HG03457 (cell line): Measurements from ENCODE around the gene ITCH.
"Not testable (repeated sequence)": the region's sequence is repeated elsewhere in the genome, so short reads cannot be mapped to it uniquely, and the experiment has no call there.

Source experiments
- ATAC-seq: cut with Tn5 transposase; IDR thresholded peaks from one replicate; pipeline ENCODE4 v1.9.1; 2021; ENCODE audit warnings: moderate number of reproducible peaks; ENCODE audit not compliant: unreplicated experiment

Gene ITCH

DNA sequence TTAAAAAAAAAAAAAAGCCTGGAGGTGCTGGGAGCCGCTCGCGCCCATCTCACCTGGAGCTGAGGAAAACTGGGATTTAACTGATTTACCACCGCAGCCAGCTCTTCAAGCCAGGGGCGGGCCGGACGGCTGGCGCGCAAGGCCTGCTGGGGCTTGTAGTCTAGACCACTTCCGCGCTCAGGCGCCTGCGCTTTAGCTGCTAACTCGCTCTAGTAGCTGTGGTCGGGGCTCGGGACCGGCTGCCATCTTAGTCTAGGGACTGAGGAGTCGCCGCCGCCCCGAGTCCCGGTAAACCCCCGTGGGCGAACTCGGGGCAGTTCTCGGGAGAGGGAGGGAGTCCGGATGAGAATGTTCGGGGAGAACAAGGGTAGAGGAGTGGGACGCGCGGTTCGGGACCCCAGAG is at the start of gene ITCH:
ITCH (plus strand) TSS at position 212 of the 403 bp plus-strand sequence. CDS start 30,539 bp downstream, outside the sequence.
- peak; percentile 83 for ATAC-seq

DNA sequence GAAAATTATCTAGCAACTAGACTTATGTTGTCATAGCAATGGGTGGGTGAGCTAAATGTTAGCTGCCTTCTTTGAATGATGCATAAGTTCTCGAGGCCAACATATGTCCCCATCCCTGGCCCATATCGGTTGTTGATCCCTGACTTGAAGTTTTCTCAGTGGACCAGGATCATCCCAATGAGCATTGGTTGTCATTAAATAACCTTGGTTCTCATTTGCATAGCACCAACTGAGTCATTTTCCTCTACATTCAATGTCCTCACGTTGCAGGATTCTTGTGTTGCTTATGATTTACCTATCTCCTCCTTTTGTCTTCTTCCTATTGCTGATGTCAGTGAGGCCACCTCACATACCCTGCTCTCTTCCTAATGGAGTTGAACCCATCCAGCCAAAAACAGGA is 47.8 kb upstream of the ITCH start:
- ATAC-seq = no peak

DNA sequence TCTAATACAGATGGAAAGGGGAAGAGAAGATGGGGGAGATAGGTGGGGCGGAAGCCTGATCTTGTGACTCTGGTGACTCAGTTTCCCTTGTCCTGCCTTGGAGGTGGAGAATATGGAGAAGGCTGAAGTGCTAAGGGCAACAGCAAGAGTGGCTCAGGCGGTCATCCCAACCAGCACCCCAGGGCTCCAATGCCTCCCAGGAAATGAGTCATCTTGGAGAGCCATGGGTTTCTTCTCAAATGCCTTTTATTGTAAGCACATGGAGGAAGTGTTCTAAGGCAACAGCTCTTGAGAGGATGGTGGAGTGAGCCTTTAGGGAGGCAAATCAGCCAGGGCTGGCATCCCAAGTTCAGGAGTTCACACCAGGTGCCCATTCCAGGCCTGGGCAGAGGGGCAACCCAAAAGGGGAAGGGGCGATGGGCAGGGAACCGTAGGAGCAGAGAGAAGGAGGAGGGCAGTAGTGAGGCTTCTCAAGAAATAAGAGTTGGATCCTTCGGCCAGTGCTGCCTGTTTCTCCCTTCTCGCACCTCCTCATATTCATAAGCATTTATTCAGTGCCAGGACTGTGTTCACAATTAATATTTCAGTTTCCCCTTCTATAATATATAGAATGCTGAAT is 46.8 kb upstream of the ITCH start:
- ATAC-seq = no peak

DNA sequence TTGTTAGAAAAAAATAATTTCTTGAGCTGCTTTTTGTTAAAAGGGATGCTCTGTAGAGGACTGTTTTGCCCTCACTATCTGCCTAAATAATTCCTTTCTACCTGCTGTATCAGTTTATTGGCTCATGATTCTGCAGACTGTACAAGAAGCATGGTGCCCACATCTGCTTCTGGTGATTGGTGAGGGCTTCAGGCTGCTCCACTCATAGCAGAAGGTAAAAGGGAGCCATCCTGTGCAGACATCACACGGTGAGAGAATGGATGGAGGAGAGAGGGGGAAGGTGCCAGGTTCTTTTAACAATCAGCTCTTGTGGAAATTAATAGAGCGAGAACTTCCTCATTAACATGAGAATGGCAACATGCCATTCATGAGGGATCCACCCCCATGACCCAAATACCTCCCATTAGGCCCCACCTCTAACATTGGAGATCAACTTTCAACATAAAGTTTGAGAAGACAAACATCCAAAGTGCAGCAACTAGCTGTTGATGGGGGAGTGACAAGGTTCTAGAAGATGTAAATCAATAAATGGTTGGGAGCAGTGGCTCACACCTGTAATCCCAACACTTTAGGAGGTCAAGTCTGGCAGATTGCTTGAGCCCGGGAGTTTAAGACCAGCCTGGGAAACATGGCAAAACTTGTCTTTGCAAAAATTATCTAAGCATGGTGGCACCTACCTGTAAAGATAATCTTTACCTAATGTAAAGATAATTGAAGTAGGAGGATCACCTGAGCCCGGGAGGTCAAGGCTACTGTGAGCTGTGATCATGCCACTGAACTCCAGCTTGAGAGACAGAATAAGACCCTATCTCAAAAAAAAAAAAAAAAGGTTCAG is 44.2 kb upstream of the ITCH start:
- ATAC-seq = no peak

DNA sequence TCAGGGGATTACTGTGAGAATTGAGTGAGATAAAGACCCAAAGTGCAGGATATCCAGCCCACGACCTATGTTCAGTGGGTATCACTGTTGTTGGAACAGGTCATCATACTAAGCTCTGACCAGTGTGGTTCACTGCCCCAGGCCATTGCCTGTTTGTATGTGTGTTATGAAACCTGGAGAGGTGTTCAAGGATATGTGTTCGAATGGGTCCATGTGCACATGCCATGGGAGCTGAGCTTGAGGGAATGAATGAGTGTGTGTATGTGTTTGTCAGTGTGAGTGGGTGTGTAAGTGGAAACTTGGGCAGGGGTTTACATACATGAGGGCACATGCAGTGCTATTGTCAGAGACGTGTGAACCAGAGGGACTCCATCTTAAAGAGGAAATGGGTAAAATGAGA is 42.2 kb upstream of the ITCH start:
- ATAC-seq = no peak

DNA sequence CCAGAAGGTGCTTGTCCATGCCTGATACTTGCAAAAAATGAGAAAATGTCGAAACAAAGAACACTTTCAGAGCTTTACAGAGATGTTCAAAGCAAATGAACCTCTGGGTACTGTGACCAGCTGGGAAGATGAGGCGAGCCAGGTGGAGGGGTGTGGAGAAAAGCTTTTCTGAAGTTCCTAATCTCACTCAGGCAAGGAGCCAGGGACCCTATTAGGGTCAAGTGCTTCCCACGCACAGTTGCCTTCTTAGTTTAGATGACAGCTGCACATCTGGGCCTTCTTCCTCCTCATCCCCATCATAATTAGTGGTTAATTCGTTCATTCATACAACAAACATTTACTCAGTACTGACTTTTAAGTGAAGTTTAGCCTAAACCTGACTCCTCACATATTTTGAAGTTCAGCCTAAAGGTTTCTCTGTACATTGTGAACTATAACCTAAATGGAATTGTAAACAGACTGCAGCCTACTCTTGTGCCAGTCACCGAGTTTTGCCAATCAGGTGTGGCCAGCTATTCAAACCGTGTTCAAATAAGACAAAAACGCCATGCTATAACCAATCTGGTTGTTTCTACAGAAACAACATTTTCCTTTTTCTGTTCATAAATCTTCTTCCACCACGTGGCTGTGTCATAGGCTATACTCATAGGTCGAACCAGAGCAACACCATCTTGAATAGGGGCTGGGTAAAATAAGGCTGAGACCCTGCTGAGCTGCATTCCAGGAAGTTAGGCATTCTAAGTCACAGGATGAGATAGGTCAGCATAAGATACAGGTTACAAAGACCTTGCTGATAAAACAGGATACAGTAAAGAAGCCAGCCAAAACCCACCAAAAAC is 40.6 kb upstream of the ITCH start:
- ATAC-seq = no peak

DNA sequence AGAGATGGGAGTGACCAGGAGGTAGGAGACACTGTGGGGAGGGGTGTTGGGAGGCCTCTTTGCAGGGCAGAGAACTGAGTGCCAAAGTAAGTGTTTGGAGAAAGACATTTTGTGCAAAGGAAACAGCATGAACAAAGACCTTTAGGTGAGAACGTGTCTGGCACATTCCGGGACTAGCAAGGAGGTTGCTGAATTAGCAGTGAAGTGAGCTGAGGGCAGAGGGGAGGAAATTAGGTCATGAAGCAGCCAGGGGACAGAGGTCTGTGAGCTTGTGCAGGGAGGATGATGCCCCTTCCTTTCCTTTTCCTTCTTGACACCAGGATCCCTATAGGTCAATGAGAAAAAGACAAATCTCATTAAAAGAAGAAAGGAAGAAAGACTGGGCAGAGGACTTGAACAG is 38.5 kb upstream of the ITCH start:
- no peak for ATAC-seq

DNA sequence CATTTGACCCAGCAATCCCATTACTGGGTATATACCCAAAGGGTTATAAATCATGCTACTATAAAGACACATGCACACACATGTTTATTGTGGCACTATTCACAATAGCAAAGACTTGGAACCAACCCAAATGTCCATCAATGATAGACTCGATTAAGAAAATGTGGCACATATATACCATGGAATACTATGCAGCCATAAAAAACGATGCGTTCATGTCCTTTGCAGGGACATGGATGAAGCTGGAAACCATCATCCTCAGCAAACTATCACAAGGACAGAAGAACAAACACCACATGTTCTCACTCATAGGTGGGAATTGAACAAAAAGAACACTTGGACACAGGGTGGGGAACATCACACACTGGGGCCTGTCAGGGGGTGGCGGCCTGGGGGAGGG is 34.9 kb upstream of the ITCH start:
- not testable (repeated sequence) for ATAC-seq

DNA sequence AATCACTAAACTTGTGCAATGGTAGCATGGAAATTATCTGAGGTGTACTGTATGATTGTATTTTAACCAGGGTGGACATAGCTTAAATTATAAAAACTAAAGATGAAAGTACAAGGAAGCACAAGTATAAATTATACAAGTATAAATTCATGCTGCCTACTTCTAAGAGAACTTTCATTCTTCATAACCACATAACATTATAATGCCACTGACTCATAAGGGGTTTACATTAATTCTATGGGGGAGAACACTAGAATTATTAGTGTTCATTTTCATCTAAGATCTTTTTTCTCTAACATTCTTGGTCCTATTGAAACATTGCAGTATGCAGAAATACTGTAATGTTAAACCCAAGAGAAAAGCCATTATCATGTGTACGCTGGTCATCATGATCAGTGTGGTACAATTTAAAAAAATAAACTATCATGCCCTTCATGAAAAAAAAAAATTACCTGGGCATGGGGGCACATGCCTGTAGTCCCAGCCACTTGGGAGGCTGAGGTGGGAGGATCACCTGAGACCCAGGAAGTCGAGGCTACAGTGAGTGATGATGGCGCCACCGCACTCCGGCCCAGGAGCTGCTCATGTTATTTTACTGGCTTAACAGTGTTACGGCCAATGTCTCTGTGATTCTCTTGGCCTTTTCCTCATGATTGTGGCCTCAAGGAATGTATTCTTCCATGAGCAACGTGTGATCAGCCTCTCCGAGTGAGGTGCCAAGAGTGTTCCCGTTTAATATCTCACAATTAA is 34.0 kb upstream of the ITCH start:
- no peak for ATAC-seq

DNA sequence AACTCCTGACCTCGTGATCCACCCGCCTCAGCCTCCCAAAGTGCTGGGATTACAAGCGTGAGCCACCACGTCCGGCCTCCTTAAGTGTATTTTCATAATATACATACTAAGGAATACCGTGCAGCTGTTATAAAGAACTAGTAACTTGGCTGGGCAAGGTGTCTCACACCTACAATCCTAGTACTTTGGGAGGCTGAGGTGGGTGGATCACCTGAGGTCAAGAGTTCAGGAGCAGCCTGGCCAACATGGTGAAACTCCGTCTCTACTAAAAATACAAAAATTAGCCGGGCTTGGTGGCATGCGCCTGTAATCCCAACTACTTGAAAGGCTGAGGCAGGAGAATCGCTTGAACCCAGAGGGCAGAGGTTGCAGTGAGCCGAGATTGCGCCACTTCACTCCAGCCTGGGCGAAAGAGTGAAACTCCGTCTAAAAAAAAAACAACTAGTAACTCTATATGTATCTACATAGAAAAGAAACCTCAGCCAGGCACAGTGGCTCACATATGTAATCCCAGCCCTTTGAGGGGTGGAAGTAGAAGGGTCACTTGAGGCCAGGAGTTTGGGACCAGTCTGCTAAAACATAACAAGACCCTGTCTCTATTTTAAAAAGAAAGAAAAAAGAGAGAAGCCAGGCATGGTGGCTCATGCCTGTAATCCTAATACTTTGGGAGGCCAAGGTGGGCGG is 32.1 kb upstream of the ITCH start:
- ATAC-seq = not testable (repeated sequence)

DNA sequence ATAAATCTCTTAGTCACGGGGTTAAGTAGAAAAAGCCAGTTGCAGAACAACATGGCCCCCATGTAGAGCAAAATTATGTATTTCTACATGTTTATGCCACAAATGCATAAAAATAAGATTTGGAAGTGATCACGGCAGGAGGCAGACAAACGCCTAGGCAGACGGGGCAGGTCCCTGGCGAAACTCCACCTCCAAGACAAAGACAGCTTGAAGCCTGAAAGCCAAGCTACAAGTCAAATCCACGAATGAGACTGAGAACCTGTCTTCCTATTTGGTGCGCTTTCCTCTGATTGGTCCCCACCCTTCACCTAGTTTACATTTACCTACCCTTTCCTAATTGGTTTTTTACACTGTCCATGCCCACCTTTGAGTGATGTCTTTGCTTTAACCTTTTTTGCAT is 31.2 kb upstream of the ITCH start:
- ATAC-seq = no peak

DNA sequence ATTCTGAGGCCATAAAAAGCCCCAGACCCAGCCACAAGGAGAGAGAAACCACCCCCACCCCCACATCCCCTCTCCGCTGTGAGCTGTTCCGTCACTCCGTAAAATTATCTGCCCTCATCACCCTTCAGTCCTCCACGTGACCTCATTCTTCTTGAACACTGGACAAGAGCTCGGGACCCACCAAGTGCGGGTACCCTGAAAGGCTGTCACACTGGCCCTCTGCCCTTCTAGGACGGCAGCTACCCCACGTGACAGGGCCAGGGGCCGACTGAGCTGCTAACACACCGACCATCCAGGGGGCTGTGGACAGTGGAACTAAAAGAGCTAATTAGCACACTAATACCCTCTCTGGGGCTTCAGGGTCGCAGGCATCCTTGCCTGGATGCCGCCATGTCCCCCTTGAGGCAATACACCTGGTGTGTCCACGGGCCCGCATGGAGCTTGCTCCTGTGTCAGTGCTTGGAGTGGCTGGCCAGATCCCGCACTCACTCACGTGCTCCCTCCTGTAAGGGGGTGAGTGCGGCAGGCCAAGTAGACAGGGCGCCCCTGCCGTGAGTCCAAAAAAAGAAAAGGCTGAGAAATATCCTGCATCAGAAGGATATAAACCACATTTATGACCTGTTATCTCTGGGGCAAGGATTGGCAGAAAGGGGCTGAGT is 30.7 kb upstream of the ITCH start:
- ATAC-seq = no peak

DNA sequence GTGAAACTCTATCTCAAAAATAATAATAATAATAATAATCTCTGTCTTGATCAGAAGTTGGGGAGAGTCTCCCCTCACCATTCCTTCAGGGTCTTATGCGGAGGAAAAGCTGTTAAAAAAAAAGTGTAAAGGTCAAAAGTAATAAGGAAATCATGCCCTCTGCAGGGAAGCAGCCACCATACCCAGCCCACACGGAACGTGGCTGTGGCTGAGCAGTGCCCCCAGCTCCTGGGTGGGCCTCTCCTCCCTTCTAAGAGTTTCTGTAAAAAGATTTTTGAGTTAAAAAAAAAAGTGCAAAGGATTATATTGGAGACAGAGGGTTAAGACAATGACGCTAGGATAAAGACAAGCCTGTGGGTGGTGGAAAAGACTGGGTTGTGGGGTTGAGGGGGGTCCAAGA is 29.3 kb upstream of the ITCH start:
- no peak for ATAC-seq

DNA sequence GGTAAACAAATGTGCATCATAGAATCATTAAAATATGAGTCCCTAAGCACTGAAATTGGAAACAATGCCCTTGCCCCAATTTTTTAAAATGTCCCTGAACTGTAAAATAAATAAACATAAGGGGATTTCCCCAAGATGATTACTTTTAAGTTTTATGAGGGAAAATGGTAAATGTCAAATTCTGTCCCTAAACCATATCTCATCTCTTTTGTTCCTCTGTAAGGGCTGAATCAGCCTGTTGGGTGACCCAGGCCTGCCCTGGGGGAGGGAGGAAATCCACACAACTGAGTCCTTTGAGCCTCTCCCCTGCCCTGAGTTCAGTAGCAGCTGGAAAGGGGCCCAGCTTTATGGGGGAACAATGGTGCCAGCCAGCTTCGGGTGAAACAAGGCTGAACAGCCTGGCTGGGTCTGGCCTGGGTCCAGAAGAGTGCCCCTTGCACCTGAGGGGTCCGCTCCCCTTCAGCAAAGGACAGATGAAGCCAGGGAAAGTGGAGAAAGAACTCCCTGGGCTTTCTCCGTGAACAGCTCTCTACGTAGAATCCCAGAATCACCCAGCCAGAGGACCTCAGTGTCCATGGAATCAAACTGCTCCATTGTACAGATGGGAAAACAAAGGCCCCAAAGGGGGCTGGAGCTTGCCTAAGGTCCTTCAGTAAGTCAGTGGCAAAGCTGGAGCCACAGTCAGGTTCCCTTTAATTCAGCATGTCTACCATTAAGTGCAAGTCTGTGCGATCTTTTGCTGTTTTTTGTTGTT is 28.2 kb upstream of the ITCH start:
- no peak for ATAC-seq

DNA sequence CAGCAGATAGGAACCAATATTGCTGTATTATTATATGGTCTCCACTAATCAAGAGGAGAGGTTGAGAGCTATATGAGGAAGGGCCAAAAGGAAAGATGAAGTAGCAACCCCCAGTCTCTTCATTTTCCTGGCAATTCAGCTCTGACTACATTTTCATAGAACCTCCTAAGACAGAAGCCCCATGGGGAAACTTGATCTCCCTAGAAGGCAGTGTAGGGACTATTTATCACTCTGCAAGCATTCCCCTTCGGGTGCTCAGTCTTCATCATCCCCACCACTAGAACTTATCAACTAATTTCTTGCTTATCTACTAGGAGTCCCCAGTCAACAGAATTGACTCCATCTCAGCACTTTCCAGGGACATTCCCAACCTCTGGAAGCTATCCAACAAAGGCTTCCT is 25.5 kb upstream of the ITCH start:
- no peak for ATAC-seq

DNA sequence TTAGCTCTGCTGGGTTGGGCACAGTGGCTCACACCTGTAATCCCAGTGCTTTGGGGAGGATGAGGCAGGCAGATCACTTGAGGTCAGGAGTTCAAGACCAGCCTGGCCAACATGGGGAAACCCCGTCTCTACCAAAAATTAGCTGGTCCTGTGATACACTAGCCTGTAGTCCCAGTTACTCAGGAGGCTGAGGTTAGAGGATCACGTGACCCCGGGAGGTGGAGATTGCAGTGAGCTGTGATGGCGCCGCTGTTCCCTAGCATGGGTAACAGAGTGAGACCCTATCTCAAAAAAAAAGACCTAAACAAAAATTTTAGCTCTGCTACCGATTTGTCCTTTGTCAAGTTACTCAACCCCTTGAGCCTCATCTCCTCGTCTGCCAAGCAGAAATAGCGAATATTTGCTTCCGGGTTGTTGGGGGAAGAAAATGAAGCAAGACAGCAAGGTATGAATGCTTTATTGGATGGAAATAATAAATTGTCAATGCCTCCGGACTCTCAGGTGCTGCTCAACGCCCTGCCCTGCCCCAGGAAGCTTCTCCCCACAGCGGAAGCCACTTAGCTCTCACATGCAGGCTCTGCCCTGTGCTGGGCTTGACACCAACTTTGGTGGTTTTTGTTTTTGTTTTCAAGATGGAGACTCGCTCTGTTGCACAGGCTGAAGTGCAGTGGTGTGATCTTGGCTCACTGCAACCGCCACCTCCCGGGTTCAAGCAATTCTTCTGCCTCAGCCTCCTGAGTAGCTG is 24.9 kb upstream of the ITCH start:
- no peak for ATAC-seq

DNA sequence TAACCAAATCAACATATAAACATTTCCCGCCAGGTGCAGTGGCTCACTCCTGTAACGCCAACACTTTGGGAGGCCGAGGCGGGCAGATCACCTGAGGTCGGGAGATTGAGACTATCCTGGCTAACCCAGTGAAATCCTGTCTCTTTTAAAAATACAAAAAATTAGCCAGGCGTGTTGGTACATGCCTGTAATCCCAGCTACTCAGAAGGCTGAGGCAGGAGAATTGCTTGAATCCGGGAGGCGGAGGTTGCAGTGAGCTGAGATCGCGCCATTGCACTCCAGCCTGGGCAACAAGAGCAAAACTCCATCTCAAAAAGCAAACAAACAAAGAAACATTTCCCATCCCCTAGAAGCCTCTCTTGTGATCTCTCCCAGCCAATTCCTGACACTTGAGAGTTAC is 22.3 kb upstream of the ITCH start:
- ATAC-seq = not testable (repeated sequence)

DNA sequence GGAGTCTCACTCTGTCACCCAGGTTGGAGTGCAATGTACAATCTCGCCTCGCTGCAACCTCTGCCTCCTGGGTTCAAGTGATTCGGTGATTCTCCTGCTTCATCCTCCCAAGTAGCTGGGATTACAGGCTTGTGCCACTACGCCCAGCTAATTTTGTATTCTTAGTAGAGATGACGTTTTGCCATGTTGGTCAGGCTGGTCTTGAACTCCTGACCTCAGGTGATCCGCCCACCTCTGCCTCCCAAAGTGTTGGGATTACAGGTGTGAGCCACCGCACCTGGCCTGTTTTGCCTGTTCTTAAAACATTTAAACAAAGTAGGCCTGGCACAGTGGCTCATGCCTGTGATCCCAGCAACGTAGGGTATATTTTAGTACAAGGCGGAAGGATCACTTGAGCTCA is 21.9 kb upstream of the ITCH start:
- ATAC-seq = not testable (repeated sequence)
